SK-N-SH (cell line): ENCODE measurements around the gene OXA1L. TPM values are rescaled to one million over a fixed set of nuclear protein-coding genes. Genes with fewer than 3 reads are reported as not detected.
"Not testable (repeated sequence)": the region's sequence is repeated elsewhere in the genome, so short reads cannot be mapped to it uniquely, and the experiment has no call there.

ENCODE experiments used
- CTCF ChIA-PET: fragments of 300-600, 350-600 bp; formaldehyde crosslinking; extraction: SDS; loops from one replicate; lab custom pipeline; 2021; lab: Yijun Ruan, JAX
- POLR2A ChIA-PET: fragments of 350-600 bp; sonication (Branson Sonifier 250); formaldehyde crosslinking; extraction: SDS; loops from one replicate; lab custom pipeline; 2020; ENCODE audit warnings: antibody characterized with exemption, inconsistent platforms; lab: Yijun Ruan, JAX
- DNase-seq: peaks from one replicate; pipeline ENCODE4 v3.0.0; 2012
- H2AFZ ChIP-seq: fragments of 200-600 bp; sonication (generic); 2 replicates; pipeline ENCODE4 v1.8.1; 2016; ENCODE audit warnings: antibody characterized with exemption, mild to moderate bottlenecking, low read depth
- H3F3A ChIP-seq: fragments of 200-600 bp; sonication (generic); replicated peaks from 2 replicates; pipeline ENCODE3; 2016; ENCODE audit warnings: antibody characterized with exemption, mild to moderate bottlenecking; ENCODE audit not compliant: insufficient read depth
- H3K27ac ChIP-seq, 2 experiments: fragments of 200-500 bp in 1 of 2; fragments of 200-600 bp in 1 of 2; sonication (Bioruptor generic) in 1 of 2; sonication (generic), shearing (Covaris generic) in 1 of 2; 2 replicates each; pipeline versions ENCODE4 v1.5.1 to v1.6.1; 2014 to 2016; ENCODE audit warnings: low read depth in 2 of 2, inconsistent platforms in 1 of 2, low read length in 1 of 2, mild to moderate bottlenecking in 1 of 2, mixed read lengths in 1 of 2
- H3K27me3 ChIP-seq: fragments of 200-600 bp; sonication (generic), shearing (Covaris generic); 2 replicates; pipeline ENCODE4 v1.6.1; 2016; ENCODE audit warnings: mixed run types; ENCODE audit not compliant: insufficient read depth
- H3K36me3 ChIP-seq, 2 experiments: fragments of 200-500 bp in 1 of 2; fragments of 200-600 bp in 1 of 2; sonication (Bioruptor generic) in 1 of 2; sonication (generic) in 1 of 2; replicated peaks in 1 of 2; 2 replicates each; pipeline versions ENCODE3 to v1.5.1; 2014 to 2016; ENCODE audit warnings: low read length in 1 of 2, mild to moderate bottlenecking in 1 of 2; ENCODE audit not compliant: insufficient read depth in 2 of 2, control insufficient read depth in 1 of 2
- H3K4me1 ChIP-seq, 2 experiments: fragments of 200-500 bp in 1 of 2; fragments of 200-600 bp in 1 of 2; sonication (Bioruptor generic) in 1 of 2; sonication (generic), shearing (Covaris generic) in 1 of 2; 2 replicates each; pipeline versions ENCODE4 v1.5.1 to v1.6.1; 2014 to 2016; ENCODE audit warnings: low read depth in 1 of 2, low read length in 1 of 2, mixed run types in 1 of 2; ENCODE audit not compliant: insufficient read depth in 2 of 2, control insufficient read depth in 1 of 2
- H3K4me2 ChIP-seq: fragments of 200-600 bp; sonication (generic), shearing (Covaris generic); 2 replicates; pipeline ENCODE4 v1.6.1; 2017; ENCODE audit warnings: mixed run types
- H3K4me3 ChIP-seq, 2 experiments: fragments of 200-500 bp in 1 of 2; fragments of 200-600 bp in 1 of 2; sonication (Bioruptor generic) in 1 of 2; sonication (generic), shearing (Covaris generic) in 1 of 2; 2 replicates each; pipeline versions ENCODE4 v1.5.1 to v1.8.1; 2014 to 2016; ENCODE audit warnings: low read depth in 2 of 2, inconsistent platforms in 1 of 2, low read length in 1 of 2, mild to moderate bottlenecking in 1 of 2, mixed read lengths in 1 of 2, moderate library complexity in 1 of 2
- H3K79me2 ChIP-seq: fragments of 200-600 bp; sonication (generic); 2 replicates; pipeline ENCODE4 v1.8.1; 2017; ENCODE audit warnings: mild to moderate bottlenecking; ENCODE audit not compliant: insufficient read depth
- H3K9ac ChIP-seq: fragments of 200-600 bp; sonication (generic); 2 replicates; pipeline ENCODE4 v1.6.1; 2017; ENCODE audit warnings: mixed run types
- H3K9me2 ChIP-seq: fragments of 200-600 bp; sonication (generic); 2 replicates; pipeline ENCODE4 v1.6.1; 2017; ENCODE audit warnings: mixed run types
- H3K9me3 ChIP-seq: fragments of 200-600 bp; sonication (generic); 2 replicates; pipeline ENCODE4 v1.6.1; 2017; ENCODE audit warnings: mixed run types, mild to moderate bottlenecking, moderate library complexity
- H4K20me1 ChIP-seq: fragments of 200-600 bp; sonication (generic); 2 replicates; pipeline ENCODE4 v1.6.1; 2017; ENCODE audit warnings: mild to moderate bottlenecking, mixed run types; ENCODE audit not compliant: insufficient read depth
- CTCF ChIP-seq: fragments of 200-600 bp; sonication (generic); IDR thresholded peaks from 2 replicates; pipeline ENCODE4 v1.6.1; 2017; ENCODE audit warnings: antibody characterized with exemption, mild to moderate bottlenecking, moderate library complexity
- FOSL2 ChIP-seq: IDR thresholded peaks from 2 replicates; pipeline ENCODE4 v1.4.0; 2012; ENCODE audit warnings: low read depth, mild to moderate bottlenecking, moderate library complexity, borderline replicate concordance
- GATA2 ChIP-seq: sonication (generic); formaldehyde crosslinking; IDR thresholded peaks from 2 replicates; pipeline ENCODE4 v1.5.0; 2020; ENCODE audit warnings: mild to moderate bottlenecking, missing genetic modification reagents
- IRF3 ChIP-seq: fragments of 150-350 bp; IDR thresholded peaks from 2 replicates; pipeline ENCODE4 v1.6.1; 2016; ENCODE audit warnings: mild to moderate bottlenecking, low read depth, low read length
- MXI1 ChIP-seq: IDR thresholded peaks from 2 replicates; pipeline ENCODE4 v1.6.1; 2012; ENCODE audit warnings: mild to moderate bottlenecking, low read depth, low read length, improper control_type of control experiment
- NFIC ChIP-seq: IDR thresholded peaks from 2 replicates; pipeline ENCODE4 v1.4.0; 2012; ENCODE audit warnings: borderline replicate concordance
- POLR2AphosphoS5 ChIP-seq: IDR thresholded peaks from 2 replicates; pipeline ENCODE4 v1.6.1; 2012; ENCODE audit warnings: low read depth, low read length
- RAD21 ChIP-seq: IDR thresholded peaks from 2 replicates; pipeline ENCODE4 v1.6.1; 2012; ENCODE audit warnings: mild to moderate bottlenecking, low read length
- RFX5 ChIP-seq: IDR thresholded peaks from 2 replicates; pipeline ENCODE4 v1.6.1; 2012; ENCODE audit warnings: mild to moderate bottlenecking, improper control_type of control experiment, low read length
- RXRA ChIP-seq: IDR thresholded peaks from 2 replicates; pipeline ENCODE4 v1.4.0; 2012; ENCODE audit warnings: low read depth, mild to moderate bottlenecking, borderline replicate concordance
- TCF12 ChIP-seq: IDR thresholded peaks from 2 replicates; pipeline ENCODE4 v1.4.0; 2012
- ZBTB33 ChIP-seq: IDR thresholded peaks from 2 replicates; pipeline ENCODE4 v1.4.0; 2012; ENCODE audit warnings: low read depth, borderline replicate concordance
- WGBS: methylation state at CpG from one replicate; pipeline ENCODE4 v1.1.6; 2017; ENCODE audit warnings: low lambda C conversion rate; 5-methylcytosine and 5-hydroxymethylcytosine counted together
- polyA plus RNA-seq, 3 experiments: library from polyadenylated mRNA; depleted of rRNA; stranded (reverse); fragments of >200 nt; gene quantifications; 2 replicates each; pipeline ENCODE4 v1.2.3, GENCODE V29; 2012
- TF ChIP-seq, protein P1 (sequence below): IDR thresholded peaks from 2 replicates; pipeline ENCODE4 v1.4.0; 2012; ENCODE audit warnings: low read depth, borderline replicate concordance
- TF ChIP-seq, protein P2 (sequence below): IDR thresholded peaks from 2 replicates; pipeline ENCODE4 v1.4.0; 2012; ENCODE audit warnings: low read depth

The OXA1L gene
- polyA plus RNA-seq, 1 of the 3 experiments (the other 2 are of a cell fraction) = 119 TPM

DNA sequence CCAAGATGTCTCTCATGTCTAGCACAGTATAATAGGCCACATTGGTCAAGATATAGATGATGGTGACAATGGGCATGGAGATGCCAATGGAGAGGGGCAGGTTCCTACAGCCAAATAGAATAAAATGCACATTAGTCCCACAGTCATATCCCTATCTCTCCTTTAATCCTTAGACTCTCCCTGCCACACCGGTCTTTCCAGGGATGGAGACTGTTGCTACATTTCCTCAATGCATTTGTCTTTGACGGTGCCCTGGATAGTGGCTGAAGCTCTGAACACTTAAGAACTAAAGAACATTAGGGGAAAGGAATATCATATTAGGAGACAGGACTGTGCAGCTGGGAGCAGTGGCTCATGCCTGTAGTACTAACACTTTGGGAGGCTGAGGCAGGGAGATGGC is 9.7 kb downstream of the OXA1L start:
- H3K4me3 ChIP-seq = no peak overlapping the region
- H2AFZ ChIP-seq = no peak overlapping the region
- CTCF ChIA-PET = no interaction called here
- no peaks in the 10 kb centered on the region for H3K9me2 ChIP-seq
- no peaks in the 10 kb centered on the region for H3F3A ChIP-seq
- no peak overlapping the region for H3K4me2 ChIP-seq
- H4K20me1 ChIP-seq = no peaks in the 10 kb centered on the region
- no peaks in the 10 kb centered on the region for H3K9me3 ChIP-seq
- no peaks in the 10 kb centered on the region for H3K27me3 ChIP-seq
- DNase-seq = no peak
- H3K36me3 ChIP-seq = peaks cover 12 to 21% of the 10 kb centered on the region in 2 experiments
- POLR2A ChIA-PET = no interaction called here
- 95% methylated on average over 2 of the region's 2 CpGs for WGBS
- no peaks in the 10 kb centered on the region for H3K79me2 ChIP-seq
- TF ChIP-seq NFIC (no peak), CTCF (no peak)
- TF ChIP-seq, protein P1, sequence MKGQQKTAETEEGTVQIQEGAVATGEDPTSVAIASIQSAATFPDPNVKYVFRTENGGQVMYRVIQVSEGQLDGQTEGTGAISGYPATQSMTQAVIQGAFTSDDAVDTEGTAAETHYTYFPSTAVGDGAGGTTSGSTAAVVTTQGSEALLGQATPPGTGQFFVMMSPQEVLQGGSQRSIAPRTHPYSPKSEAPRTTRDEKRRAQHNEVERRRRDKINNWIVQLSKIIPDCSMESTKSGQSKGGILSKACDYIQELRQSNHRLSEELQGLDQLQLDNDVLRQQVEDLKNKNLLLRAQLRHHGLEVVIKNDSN = no peak
- no peak overlapping the region for H3K27ac ChIP-seq
- H3K4me1 ChIP-seq = no peaks in the 10 kb centered on the region
- H3K9ac ChIP-seq = no peak overlapping the region

DNA sequence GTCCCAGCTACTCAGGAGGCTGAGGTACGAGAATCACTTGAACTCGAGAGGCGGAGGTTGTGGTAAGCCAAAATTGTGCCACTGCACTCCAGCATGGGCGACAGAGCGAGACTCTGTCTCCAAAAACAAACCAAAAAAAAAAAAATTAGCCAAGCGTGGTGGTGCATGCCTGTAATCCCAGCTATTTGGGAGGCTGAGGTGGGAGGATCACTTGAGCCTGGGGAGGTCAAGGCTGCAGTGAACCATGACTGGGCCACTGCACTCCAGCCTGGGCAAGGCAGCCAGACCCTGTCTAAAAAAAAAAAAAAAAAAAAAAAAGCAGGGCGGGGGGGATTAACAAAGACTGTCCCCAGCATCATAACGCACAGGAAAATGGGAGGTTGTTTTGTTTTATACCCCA is 10.4 kb downstream of the OXA1L start:
- H3K27me3 ChIP-seq, H3K9me2 ChIP-seq, H3K9me3 ChIP-seq, H3K4me3 ChIP-seq, POLR2A ChIA-PET, H4K20me1 ChIP-seq, H3K4me1 ChIP-seq, H3K27ac ChIP-seq, H3F3A ChIP-seq, H3K9ac ChIP-seq, H3K4me2 ChIP-seq, DNase-seq, H3K79me2 ChIP-seq, H2AFZ ChIP-seq: not testable (repeated sequence)
- 86% methylated on average over 8 of the region's 8 CpGs for WGBS
- H3K36me3 ChIP-seq = peaks cover 5 to 16% of the 10 kb centered on the region in 2 experiments
- CTCF ChIA-PET = interaction anchor here (1.2 to 1.5 kb wide), 2 partner anchors 124 to 207 kb away, joined by 3 to 4 read pairs; no protein-coding TSS in a partner anchor

- Histone ChIP-seq H3K36me3 (peaks cover 4 to 10% of the 10 kb centered on the region in 2 experiments), H3K9ac (no peak overlapping the region), H2AFZ (no peak overlapping the region), H3K9me3 (no peaks in the 10 kb centered on the region), H3K79me2 (no peaks in the 10 kb centered on the region), H3K4me2 (no peak overlapping the region), H3K4me1 (no peaks in the 10 kb centered on the region), H3K27me3 (no peaks in the 10 kb centered on the region), H3K27ac (no peak overlapping the region), H3K4me3 (no peak overlapping the region), H3K9me2 (no peaks in the 10 kb centered on the region), H4K20me1 (no peaks in the 10 kb centered on the region), H3F3A (no peaks in the 10 kb centered on the region)
- WGBS = 54% methylated on average over 2 of the region's 2 CpGs
- CTCF ChIA-PET = interaction anchor here (0.9 to 1.5 kb wide), 3 partner anchors 12 to 208 kb away, joined by 3 to 4 read pairs (median 3); no protein-coding TSS in a partner anchor
- POLR2A ChIA-PET = no interaction called here
- DNase-seq = no peak
- no peak for TF ChIP-seq GATA2 (CRISPR knock-in tag)
- TF ChIP-seq, protein P2, sequence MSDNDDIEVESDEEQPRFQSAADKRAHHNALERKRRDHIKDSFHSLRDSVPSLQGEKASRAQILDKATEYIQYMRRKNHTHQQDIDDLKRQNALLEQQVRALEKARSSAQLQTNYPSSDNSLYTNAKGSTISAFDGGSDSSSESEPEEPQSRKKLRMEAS = no peak
- no peak for TF ChIP-seq IRF3
- no peak for TF ChIP-seq RXRA
- no peak for TF ChIP-seq NFIC
- TF ChIP-seq FOSL2 = no peak
- no peak for TF ChIP-seq MXI1
- no peak for TF ChIP-seq RFX5
- no peak for TF ChIP-seq CTCF
- no peak for TF ChIP-seq RAD21
- no peak for TF ChIP-seq TCF12
- TF ChIP-seq ZBTB33 = no peak
- no peak for TF ChIP-seq POLR2AphosphoS5
These were observed 11.6 kb downstream of the OXA1L start for GRCh38 chr14:22778084-22778483.
